H1 (cell line): ENCODE measurements around the gene NPL. TPM values are rescaled to one million over a fixed set of nuclear protein-coding genes. Genes with fewer than 3 reads are reported as not detected.
A peak's percentile ranks its signal among the peaks of the same experiment; 100 is the strongest.

ENCODE experiments used
- CTCF ChIA-PET: fragments of 300-600 bp; sonication (Branson Sonifier 250); formaldehyde crosslinking; loops from one replicate; lab custom pipeline; 2021; ENCODE audit not compliant: partially characterized antibody; lab: Charles Lee
- POLR2A ChIA-PET: fragments of 300-600 bp; sonication (Branson Sonifier 250); formaldehyde crosslinking; loops from one replicate; lab custom pipeline; 2021; ENCODE audit warnings: inconsistent platforms; ENCODE audit not compliant: partially characterized antibody; lab: Charles Lee
- DNase-seq, 2 experiments: peaks; one replicate each; pipeline versions ENCODE4 v3.0.0 to v3.0.0-alpha.2; 2010 to 2022; ENCODE audit warnings: low spot score in 2 of 2, low read depth in 1 of 2, mixed read lengths in 1 of 2
- FAIRE-seq: peaks from 2 replicates; lab custom pipeline; 2011; peaks lifted over from hg19 to GRCh38; lab: Jason Lieb, UNC
- H2AFZ ChIP-seq: 2 replicates; pipeline ENCODE4 v1.8.1; 2012; ENCODE audit warnings: low read length, inconsistent platforms
- H2AK5ac ChIP-seq: 2 replicates; pipeline ENCODE4 v1.6.1; 2013; ENCODE audit warnings: low read depth, low read length
- H2BK120ac ChIP-seq: replicated peaks from 2 replicates; pipeline ENCODE3; 2013; ENCODE audit warnings: low read depth, low read length, inconsistent platforms
- H2BK12ac ChIP-seq: 2 replicates; pipeline ENCODE4 v1.6.1; 2013; ENCODE audit warnings: low read depth, low read length
- H2BK15ac ChIP-seq: 2 replicates; pipeline ENCODE4 v1.6.1; 2013; ENCODE audit warnings: low read length
- H2BK20ac ChIP-seq: 2 replicates; pipeline ENCODE4 v1.6.1; 2013; ENCODE audit warnings: low read length
- H2BK5ac ChIP-seq: 2 replicates; pipeline ENCODE4 v1.6.1; 2013; ENCODE audit warnings: low read depth, low read length
- H3K14ac ChIP-seq: 2 replicates; pipeline ENCODE4 v1.6.1; 2013; ENCODE audit warnings: inconsistent platforms; ENCODE audit not compliant: insufficient read length
- H3K18ac ChIP-seq: 2 replicates; pipeline ENCODE4 v1.6.1; 2013; ENCODE audit warnings: low read length; ENCODE audit errors: extremely low read depth
- H3K23ac ChIP-seq: 2 replicates; pipeline ENCODE4 v1.6.1; 2013; ENCODE audit warnings: inconsistent platforms; ENCODE audit not compliant: insufficient read length
- H3K23me2 ChIP-seq: 2 replicates; pipeline ENCODE4 v1.6.1; 2013; ENCODE audit warnings: low read depth, low read length
- H3K27ac ChIP-seq: 2 replicates; pipeline ENCODE4 v1.6.1; 2011; ENCODE audit warnings: low read depth, low read length, inconsistent platforms
- H3K27me3 ChIP-seq, 4 experiments: replicated peaks in 1 of 4; 1 replicate in 1 of 4; 2 replicates in 3 of 4; pipeline versions ENCODE4 v1.6.1 to v1.8.1; 2011 to 2013; ENCODE audit warnings: low read length in 3 of 4, mild to moderate bottlenecking in 3 of 4, inconsistent platforms in 2 of 4, mixed read lengths in 2 of 4, moderate library complexity in 1 of 4; ENCODE audit not compliant: control insufficient read depth in 3 of 4, insufficient read depth in 3 of 4; ENCODE audit errors: extremely low read depth in 1 of 4
- H3K36me3 ChIP-seq, 4 experiments: 2 replicates each; pipeline versions ENCODE4 v1.6.1 to v1.8.1; 2011 to 2013; ENCODE audit warnings: mild to moderate bottlenecking in 4 of 4, low read length in 3 of 4, moderate library complexity in 2 of 4, control low read depth in 1 of 4, inconsistent platforms in 1 of 4; ENCODE audit not compliant: insufficient read depth in 4 of 4, control insufficient read depth in 2 of 4
- H3K4ac ChIP-seq: replicated peaks from 2 replicates; pipeline ENCODE3; 2013; ENCODE audit warnings: low read length, low read depth, mixed read lengths, inconsistent platforms; ENCODE audit not compliant: insufficient read length
- H3K4me1 ChIP-seq, 4 experiments: replicated peaks in 1 of 4; 1 replicate in 1 of 4; 2 replicates in 3 of 4; pipeline versions ENCODE4 v1.6.1 to v1.8.1; 2011 to 2013; ENCODE audit warnings: low read length in 3 of 4, inconsistent platforms in 2 of 4, mixed read lengths in 1 of 4; ENCODE audit not compliant: insufficient read depth in 4 of 4, control insufficient read depth in 3 of 4
- H3K4me2 ChIP-seq, 2 experiments: 2 replicates each; pipeline versions ENCODE4 v1.6.1 to v1.8.1; 2011 to 2013; ENCODE audit warnings: low read depth in 2 of 2, low read length in 2 of 2, control low read depth in 1 of 2, inconsistent platforms in 1 of 2, mild to moderate bottlenecking in 1 of 2; ENCODE audit not compliant: insufficient read depth in 1 of 2
- H3K4me3 ChIP-seq, 4 experiments: fragments of 200-600, 300-600 bp in 1 of 4; sonication (generic), shearing (Covaris generic), sonication (Bioruptor Twin) in 1 of 4; 2 replicates each; pipeline versions ENCODE4 v1.5.1 to v1.8.1; 2011 to 2016; ENCODE audit warnings: low read length in 4 of 4, low read depth in 3 of 4, control low read depth in 2 of 4, inconsistent platforms in 2 of 4, mild to moderate bottlenecking in 2 of 4, mixed read lengths in 1 of 4, moderate library complexity in 1 of 4; ENCODE audit not compliant: insufficient read depth in 2 of 4; ENCODE audit errors: extremely low read depth in 1 of 4
- H3K56ac ChIP-seq: replicated peaks from 2 replicates; pipeline ENCODE3; 2013; ENCODE audit warnings: low read depth, mild to moderate bottlenecking, mixed read lengths, low read length, inconsistent platforms; ENCODE audit not compliant: insufficient read length
- H3K79me1 ChIP-seq: 2 replicates; pipeline ENCODE4 v1.6.1; 2013; ENCODE audit warnings: low read depth, low read length, control low read depth
- H3K79me2 ChIP-seq, 2 experiments: 2 replicates each; pipeline versions ENCODE4 v1.6.1 to v1.8.1; 2012 to 2013; ENCODE audit warnings: low read length in 2 of 2, mild to moderate bottlenecking in 2 of 2, inconsistent platforms in 1 of 2; ENCODE audit not compliant: insufficient read depth in 2 of 2, control insufficient read depth in 1 of 2
- H3K9ac ChIP-seq, 4 experiments: replicated peaks in 1 of 4; 1 replicate in 1 of 4; 2 replicates in 3 of 4; pipeline versions ENCODE4 v1.6.1 to v1.8.1; 2011 to 2013; ENCODE audit warnings: low read depth in 3 of 4, low read length in 3 of 4, control low read depth in 2 of 4, mild to moderate bottlenecking in 2 of 4, moderate library complexity in 2 of 4, inconsistent platforms in 1 of 4; ENCODE audit errors: extremely low read depth in 1 of 4
- H3K9me3 ChIP-seq, 2 experiments: 2 replicates each; pipeline versions ENCODE4 v1.6.1 to v1.8.1; 2012 to 2013; ENCODE audit warnings: mild to moderate bottlenecking in 2 of 2, moderate library complexity in 2 of 2, control low read depth in 1 of 2, inconsistent platforms in 1 of 2, low read depth in 1 of 2, low read length in 1 of 2, mixed read lengths in 1 of 2; ENCODE audit not compliant: insufficient read depth in 2 of 2
- H4K20me1 ChIP-seq, 2 experiments: replicated peaks in 1 of 2; 2 replicates each; pipeline versions ENCODE3 to v1.8.1; 2011 to 2013; ENCODE audit warnings: inconsistent platforms in 2 of 2, low read length in 2 of 2, mild to moderate bottlenecking in 1 of 2; ENCODE audit not compliant: insufficient read depth in 2 of 2, control insufficient read depth in 1 of 2
- H4K5ac ChIP-seq: 2 replicates; pipeline ENCODE4 v1.6.1; 2013; ENCODE audit warnings: low read length, low read depth, mixed read lengths, inconsistent platforms; ENCODE audit not compliant: insufficient read length
- H4K8ac ChIP-seq: 2 replicates; pipeline ENCODE4 v1.8.0; 2013; ENCODE audit warnings: mild to moderate bottlenecking, moderate library complexity, low read length, inconsistent platforms; ENCODE audit not compliant: insufficient read depth; ENCODE audit errors: extremely low read depth
- H4K91ac ChIP-seq: replicated peaks from 2 replicates; pipeline ENCODE3; 2013; ENCODE audit warnings: low read length, mixed read lengths, inconsistent platforms; ENCODE audit not compliant: insufficient read length
- CBX8 ChIP-seq: fragments of 300-800, 300-1000 bp; sonication (generic); IDR thresholded peaks from 2 replicates; pipeline ENCODE4 v1.7.1; 2016; ENCODE audit warnings: low read depth, low read length, borderline replicate concordance
- CEBPB ChIP-seq: IDR thresholded peaks from 2 replicates; pipeline ENCODE4 v1.6.1; 2012; ENCODE audit warnings: low read depth, low read length
- CTCF ChIP-seq, 3 experiments: IDR thresholded peaks; 1 replicate in 2 of 3; 2 replicates in 1 of 3; pipeline versions ENCODE4 v1.5.1 to v1.6.1; 2011; ENCODE audit warnings: low read length in 3 of 3, mild to moderate bottlenecking in 3 of 3, inconsistent platforms in 2 of 3, low read depth in 1 of 3, moderate library complexity in 1 of 3; ENCODE audit not compliant: insufficient read depth in 1 of 3; ENCODE audit errors: control extremely low read depth in 1 of 3
- EP300 ChIP-seq, 2 experiments: IDR thresholded peaks; 1 replicate in 1 of 2; 2 replicates in 1 of 2; pipeline ENCODE4 v1.6.1; 2011 to 2012; ENCODE audit warnings: low read depth in 2 of 2, low read length in 2 of 2, mild to moderate bottlenecking in 2 of 2, borderline replicate concordance in 1 of 2, inconsistent platforms in 1 of 2, moderate library complexity in 1 of 2
- GTF2F1 ChIP-seq: IDR thresholded peaks from 2 replicates; pipeline ENCODE4 v1.6.1; 2012; ENCODE audit warnings: low read depth, low read length, improper control_type of control experiment, borderline replicate concordance
- NRF1 ChIP-seq: IDR thresholded peaks from 2 replicates; pipeline ENCODE4 v1.6.1; 2011; ENCODE audit warnings: mild to moderate bottlenecking, low read depth, low read length, improper control_type of control experiment
- SAP30 ChIP-seq: fragments of 300-600 bp; sonication (generic); IDR thresholded peaks from 2 replicates; pipeline ENCODE4 v1.7.1; 2012; ENCODE audit warnings: low read length, moderate library complexity, mild to moderate bottlenecking, inconsistent platforms; ENCODE audit not compliant: insufficient read depth, insufficient replicate concordance
- SP2 ChIP-seq: IDR thresholded peaks from 2 replicates; pipeline ENCODE4 v1.6.1; 2012; ENCODE audit warnings: mild to moderate bottlenecking, low read length, inconsistent platforms
- SUZ12 ChIP-seq: fragments of 200-600 bp; sonication (generic); IDR thresholded peaks from 2 replicates; pipeline ENCODE4 v1.6.1; 2012; ENCODE audit warnings: mild to moderate bottlenecking, inconsistent platforms, low read length, moderate library complexity, mixed read lengths
- TAF7 ChIP-seq: optimal IDR thresholded peaks from 2 replicates; pipeline ENCODE3; 2011; ENCODE audit warnings: low read depth, mild to moderate bottlenecking, inconsistent platforms, low read length, moderate library complexity, borderline replicate concordance
- WGBS, 2 experiments: shearing (Covaris generic) in 1 of 2; methylation state at CpG; one replicate each; pipeline versions ENCODE4 v1.1.6 to v1.1.7; 2013 to 2015; ENCODE audit warnings: low lambda C conversion rate in 2 of 2, mixed read lengths in 2 of 2, inconsistent platforms in 1 of 2, low coverage in 1 of 2, missing lambda C conversion rate in 1 of 2; ENCODE audit not compliant: insufficient replicate concordance in 2 of 2, insufficient coverage in 1 of 2, insufficient read length in 1 of 2; ENCODE audit errors: extremely low coverage in 1 of 2, missing lambda C conversion rate in 1 of 2; 5-methylcytosine and 5-hydroxymethylcytosine counted together
- polyA plus RNA-seq, 7 experiments: library from polyadenylated mRNA; depleted of rRNA in 3 of 7; stranded (reverse) in 5 of 7; unstranded in 2 of 7; fragments of >200 nt in 5 of 7; fragments of 200-250 nt in 2 of 7; gene quantifications; 1 replicate in 5 of 7; 2 replicates in 1 of 7; 4 replicates in 1 of 7; pipeline versions ENCODE4 v1.2.1 to v1.2.3, GENCODE V29; 2011 to 2013; ENCODE audit warnings: missing spikeins in 2 of 7, mixed read lengths in 2 of 7
- total RNA-seq: library from RNA; stranded (reverse); fragmentation: NEBNext Ultra II Directional; extraction: Animal tissue kit (Norgen Biotek cat#: 25700); gene quantifications from 2 replicates; pipeline ENCODE4 v1.2.1, GENCODE V29; 2021

NPL gene
- total and polyA plus RNA-seq, 2 of the 8 experiments (the other 6 are each of a cell fraction or from before 2014, with no cell fraction given) = 2.2 to 4.4 TPM

- Histone ChIP-seq H2BK5ac (peak overlapping the region; percentile 75; the same call in 1 of the 2 replicates), H3K4ac (no peak overlapping the region), H3K23me2 (no peaks in the 10 kb centered on the region), H2BK12ac (no peak overlapping the region; the same call in 1 of the 2 replicates), H4K20me1 (peaks cover 2 to 14% of the 10 kb centered on the region in 2 experiments), H3K36me3 (peaks cover 50 to 100% (median 91%) of the 10 kb centered on the region in 4 experiments), H4K8ac (peak overlapping the region; percentile 76; the same call in 1 of the 2 replicates), H3K4me2 (no peak overlapping the region), H3K9ac (peak overlapping the region in 1 of 4 experiments; percentile 13; a peak in 3 of 7 replicates), H4K5ac (no peak overlapping the region), H2AK5ac (peak overlapping the region; percentile 95; the same call in 1 of the 2 replicates), H2BK120ac (no peak overlapping the region), H2BK20ac (no peak overlapping the region), H3K23ac (no peak overlapping the region), H3K18ac (no peak overlapping the region), H3K56ac (no peak overlapping the region), H3K4me1 (no peaks in the 10 kb centered on the region), H4K91ac (no peak overlapping the region), H3K4me3 (no peak overlapping the region), H3K79me1 (no peaks in the 10 kb centered on the region), H3K79me2 (peaks cover 0 to 21% of the 10 kb centered on the region in 2 experiments; a peak in 2 of 4 replicates), H3K27ac (peak overlapping the region; percentile 61), H2BK15ac (no peak overlapping the region), H2AFZ (no peak overlapping the region), H3K14ac (no peak overlapping the region), H3K27me3 (no peaks in the 10 kb centered on the region), H3K9me3 (no peaks in the 10 kb centered on the region)
- WGBS, 2 experiments = 91% methylated on average over 12 of the region's 12 CpGs; no CpG with 5 or more reads in 1 of the 2 experiments
- POLR2A ChIA-PET = interaction anchor here (0.8 to 7.1 kb wide), 12 partner anchors 9 to 29 kb away, joined by 3 to 34 read pairs (median 6); partner anchors contain the start of gene DHX9
- DNase-seq (peak in 1 of 2 experiments; percentile 85), FAIRE-seq (peak; percentile 55)
- CTCF ChIA-PET = interaction anchor here (1.3 kb wide), 1 partner anchor 13 kb away, joined by 3 read pairs; no protein-coding TSS in a partner anchor
- TF ChIP-seq TAF7 (peak; percentile 99), EP300 (IDR thresholded peaks at IDR 0.05; ENCODE audit: borderline replicate concordance in 1 of 2, low read depth in 2 of 2, low read length in 2 of 2) (peak in 1 of 2 experiments; percentile 94; a peak in 2 of 3 replicates), SP2 (no peak), CTCF (IDR thresholded peaks at IDR 0.05; ENCODE audit: control extremely low read depth in 1 of 3, insufficient read depth in 1 of 3, low read depth in 1 of 3, low read length in 3 of 3) (no peak), SUZ12 (no peak), NRF1 (no peak), CEBPB (no peak), SAP30 (no peak), CBX8 (no peak), GTF2F1 (no peak)
Measured at GRCh38 chr1:182869241-182869666, 79.7 kb downstream of the NPL start.
